GM23338 (cell line): Measurements from ENCODE around the gene RAD51B. TPM values are rescaled to one million over a fixed set of nuclear protein-coding genes. Genes with fewer than 3 reads are reported as not detected.

ENCODE experiments used
- ATAC-seq: fragments of 200-7000 bp; cut with Tn5 transposase; 3 replicates; pipeline ENCODE4 v1.9.1; 2020
- DNase-seq: peaks from one replicate; pipeline ENCODE4 v3.0.0-alpha.2; 2015; ENCODE audit warnings: low spot score
- H2AFZ ChIP-seq: fragments of 200-600 bp; sonication (generic); 2 replicates; pipeline ENCODE4 v1.8.0; 2016; ENCODE audit warnings: antibody characterized with exemption, mild to moderate bottlenecking, moderate library complexity
- H3F3A ChIP-seq: fragments of 200-600 bp; sonication (generic); replicated peaks from 2 replicates; pipeline ENCODE4 v1.8.0; 2017; ENCODE audit warnings: antibody characterized with exemption, mixed run types, low read depth
- H3K27ac ChIP-seq: fragments of 200-600 bp; sonication (generic); 2 replicates; pipeline ENCODE4 v1.6.1; 2016; ENCODE audit warnings: low read depth
- H3K27me3 ChIP-seq: fragments of 200-600 bp; sonication (generic); 2 replicates; pipeline ENCODE4 v1.8.0; 2016; ENCODE audit warnings: mild to moderate bottlenecking, mixed run types, moderate library complexity; ENCODE audit not compliant: insufficient read depth
- H3K36me3 ChIP-seq: fragments of 200-600 bp; sonication (generic); 2 replicates; pipeline ENCODE4 v1.8.0; 2016; ENCODE audit warnings: mild to moderate bottlenecking; ENCODE audit not compliant: insufficient read depth
- H3K4me1 ChIP-seq: fragments of 200-600 bp; sonication (generic); 2 replicates; pipeline ENCODE4 v1.8.0; 2016; ENCODE audit warnings: mild to moderate bottlenecking, moderate library complexity; ENCODE audit not compliant: insufficient read depth
- H3K4me2 ChIP-seq: fragments of 200-600 bp; sonication (generic); 2 replicates; pipeline ENCODE4 v1.7.1; 2017; ENCODE audit warnings: mixed run types
- H3K4me3 ChIP-seq: fragments of 200-600 bp; sonication (generic); 2 replicates; pipeline ENCODE4 v1.6.1; 2016; ENCODE audit warnings: mixed run types
- H3K79me2 ChIP-seq: fragments of 200-600 bp; sonication (generic); replicated peaks from 2 replicates; pipeline ENCODE4 v1.8.0; 2017; ENCODE audit warnings: mild to moderate bottlenecking; ENCODE audit not compliant: insufficient read depth
- H3K9me2 ChIP-seq: fragments of 200-600 bp; sonication (generic); 2 replicates; pipeline ENCODE4 v1.8.0; 2017; ENCODE audit not compliant: insufficient read depth
- H4K20me1 ChIP-seq: fragments of 200-600 bp; sonication (generic); replicated peaks from 2 replicates; pipeline ENCODE4 v1.8.0; 2017; ENCODE audit warnings: mild to moderate bottlenecking; ENCODE audit not compliant: insufficient read depth
- H3K27ac Mint-ChIP-seq: 2 replicates; pipeline ENCODE4 v1.8.0; 2020; ENCODE audit warnings: inconsistent platforms, mild to moderate bottlenecking, moderate library complexity, mixed read lengths
- H3K27me3 Mint-ChIP-seq: 3 replicates; pipeline ENCODE4 v1.8.0; 2022; ENCODE audit warnings: low read depth, mild to moderate bottlenecking, moderate library complexity, mixed read lengths, inconsistent platforms; ENCODE audit not compliant: insufficient read depth, poor library complexity
- H3K36me3 Mint-ChIP-seq: 3 replicates; pipeline ENCODE4 v1.8.0; 2021; ENCODE audit warnings: low read depth, mild to moderate bottlenecking, inconsistent platforms, moderate library complexity, mixed read lengths
- H3K4me1 Mint-ChIP-seq: 3 replicates; pipeline ENCODE4 v1.8.0; 2020; ENCODE audit warnings: mild to moderate bottlenecking, inconsistent platforms, mixed read lengths
- H3K4me3 Mint-ChIP-seq: 3 replicates; pipeline ENCODE4 v1.8.0; 2021; ENCODE audit warnings: moderate library complexity, mild to moderate bottlenecking, inconsistent platforms, mixed read lengths
- H3K9me3 Mint-ChIP-seq: 3 replicates; pipeline ENCODE4 v1.8.0; 2020; ENCODE audit warnings: moderate library complexity, mild to moderate bottlenecking, inconsistent platforms, mixed read lengths
- CREB1 ChIP-seq: fragments of 250-450 bp; sonication (Bioruptor Pico); IDR thresholded peaks from 2 replicates; pipeline ENCODE4 v1.5.0; 2020; ENCODE audit warnings: low read depth, mild to moderate bottlenecking, moderate library complexity
- EZH2 ChIP-seq: fragments of 200-600 bp; sonication (generic); IDR thresholded peaks from one replicate; pipeline ENCODE4 v1.8.0; 2017; ENCODE audit warnings: antibody characterized with exemption, mild to moderate bottlenecking, low read depth; ENCODE audit not compliant: unreplicated experiment
- EZH2phosphoT487 ChIP-seq: fragments of 200-600 bp; sonication (generic); IDR thresholded peaks from one replicate; pipeline ENCODE4 v1.8.1; 2018; ENCODE audit warnings: antibody characterized with exemption; ENCODE audit not compliant: unreplicated experiment
- JUNB ChIP-seq: IDR thresholded peaks from one replicate; pipeline ENCODE4 v1.6.1; 2016; ENCODE audit warnings: antibody characterized with exemption; ENCODE audit not compliant: unreplicated experiment
- NANOG ChIP-seq: IDR thresholded peaks from 2 replicates; pipeline ENCODE4 v1.6.1; 2016; ENCODE audit warnings: antibody characterized with exemption, borderline replicate concordance
- POLR2AphosphoS5 ChIP-seq: IDR thresholded peaks from 2 replicates; pipeline ENCODE4 v1.6.1; 2016; ENCODE audit warnings: antibody characterized with exemption, low read depth
- STAT1 ChIP-seq: IDR thresholded peaks from one replicate; pipeline ENCODE4 v1.6.1; 2016; ENCODE audit warnings: antibody characterized with exemption; ENCODE audit not compliant: unreplicated experiment
- ZNF331 ChIP-seq: fragments of 250-450 bp; sonication (Bioruptor Pico); IDR thresholded peaks from 2 replicates; pipeline ENCODE4 v1.5.0; 2020; ENCODE audit warnings: low read depth, mild to moderate bottlenecking, moderate library complexity
- polyA plus RNA-seq: library from polyadenylated mRNA; unstranded; fragments of >200 nt; fragmentation: Nextera tagmentation; extraction: Ambion mirVana; gene quantifications from 2 replicates; pipeline ENCODE4 v1.2.1, GENCODE V29; 2016
- total RNA-seq: library from RNA; depleted of rRNA; stranded (reverse); fragments of >200 nt; shearing (Covaris generic); gene quantifications from 2 replicates; pipeline ENCODE4 v1.2.3, GENCODE V29; 2014
- TF ChIP-seq, protein P1 (sequence below): IDR thresholded peaks from 2 replicates; pipeline ENCODE4 v1.6.1; 2016; ENCODE audit warnings: antibody characterized with exemption
- TF ChIP-seq, protein P2 (sequence below): fragments of 250-450 bp; sonication (Bioruptor Pico); IDR thresholded peaks from 2 replicates; pipeline ENCODE4 v1.5.0; 2020; ENCODE audit warnings: mild to moderate bottlenecking, moderate library complexity
- TF ChIP-seq, protein P3 (sequence below): IDR thresholded peaks from one replicate; pipeline ENCODE4 v1.6.1; 2018; ENCODE audit warnings: antibody characterized with exemption; ENCODE audit not compliant: unreplicated experiment

Gene RAD51B
- total and polyA plus RNA-seq, 2 experiments from 2014 or later, result 15.7 to 29.1 TPM

DNA sequence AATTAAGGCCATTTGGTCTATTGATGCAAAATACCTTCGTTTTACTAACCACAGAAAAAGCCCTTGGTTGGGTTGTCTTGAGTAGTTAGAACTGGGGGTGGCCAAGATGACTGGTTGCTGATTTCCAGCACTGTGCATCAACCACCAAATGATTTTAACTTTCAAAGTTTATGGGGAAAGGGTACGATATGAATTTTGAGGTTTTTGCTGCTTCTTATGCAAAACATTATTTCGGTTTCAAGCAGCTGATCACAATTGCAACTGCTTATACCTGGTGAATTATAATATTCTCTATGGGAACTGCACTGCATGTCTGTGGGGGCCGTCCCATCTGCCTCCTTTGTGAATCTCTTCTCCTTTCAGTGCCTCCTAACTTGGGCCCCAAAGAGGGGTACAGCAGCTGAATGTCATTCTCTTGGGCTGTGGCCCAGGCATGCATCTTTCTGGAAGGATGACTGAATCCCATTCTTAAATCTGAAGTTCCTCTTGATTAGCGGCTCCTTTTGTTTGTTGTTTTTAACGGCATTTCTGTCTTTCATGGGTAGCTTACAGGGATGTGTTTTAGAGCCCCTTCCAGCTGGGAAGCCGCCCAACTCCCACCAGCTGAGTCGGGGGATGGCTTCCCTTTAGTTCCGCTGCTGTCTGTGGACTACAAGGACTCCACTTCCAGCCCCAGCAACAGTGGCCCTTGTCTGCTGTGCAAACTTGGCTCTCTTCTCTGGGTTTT lies 493.5 kb downstream of the RAD51B start:
- Mint-ChIP-seq H3K36me3 (no peaks in the 10 kb centered on the region), H3K4me1 (peaks cover 19% of the 10 kb centered on the region), H3K27ac (no peak overlapping the region), H3K4me3 (no peak overlapping the region), H3K27me3 (no peaks in the 10 kb centered on the region), H3K9me3 (no peaks in the 10 kb centered on the region)
- no peaks in the 10 kb centered on the region for H3F3A ChIP-seq
- H3K4me1 ChIP-seq, result peaks cover 12% of the 10 kb centered on the region; the same call in 1 of the 2 replicates
- no peak for TF ChIP-seq EZH2phosphoT487
- H3K4me3 ChIP-seq, result no peak overlapping the region
- H3K79me2 ChIP-seq, result no peaks in the 10 kb centered on the region
- no peaks in the 10 kb centered on the region for H4K20me1 ChIP-seq
- H3K36me3 ChIP-seq, result no peaks in the 10 kb centered on the region
- no peak overlapping the region for H3K27ac ChIP-seq
- no peak for DNase-seq
- H2AFZ ChIP-seq, result peak overlapping the region; percentile 61
- no peak; the same call in 2 of the 3 replicates for ATAC-seq
- H3K9me2 ChIP-seq, result peaks cover 7% of the 10 kb centered on the region
- H3K4me2 ChIP-seq, result peak overlapping the region; percentile 42; the same call in 1 of the 2 replicates
- no peaks in the 10 kb centered on the region for H3K27me3 ChIP-seq

DNA sequence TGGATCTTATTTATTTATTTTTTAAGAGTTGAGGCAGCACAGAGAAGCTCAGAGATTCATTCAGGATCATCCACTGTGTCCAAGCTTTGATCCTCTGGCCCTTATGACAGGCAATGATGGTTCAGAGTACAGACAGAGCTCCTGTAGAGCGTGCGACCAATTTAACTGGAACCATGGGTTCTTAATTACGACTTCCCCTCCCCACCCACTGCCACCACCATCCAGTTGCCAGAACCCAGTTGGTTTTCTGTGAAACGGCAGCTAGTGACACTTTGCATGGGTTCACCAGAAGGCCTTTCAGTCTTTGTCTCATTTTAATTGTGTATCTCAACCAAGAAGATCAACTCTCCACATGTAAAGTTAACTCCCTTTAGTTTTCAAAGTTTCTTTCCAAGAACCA lies 495.1 kb downstream of the RAD51B start:
- H3K4me3 Mint-ChIP-seq, result no peak overlapping the region
- H3F3A ChIP-seq, result no peaks in the 10 kb centered on the region
- H3K4me1 ChIP-seq, result peaks cover 12% of the 10 kb centered on the region; the same call in 1 of the 2 replicates
- no peaks in the 10 kb centered on the region for H3K36me3 ChIP-seq
- H3K4me3 ChIP-seq, result no peak overlapping the region
- H3K27me3 Mint-ChIP-seq, result no peaks in the 10 kb centered on the region
- H3K4me2 ChIP-seq, result no peak overlapping the region
- peaks cover 7% of the 10 kb centered on the region for H3K9me2 ChIP-seq
- no peak for DNase-seq
- H4K20me1 ChIP-seq, result no peaks in the 10 kb centered on the region
- no peaks in the 10 kb centered on the region for H3K27me3 ChIP-seq
- no peaks in the 10 kb centered on the region for H3K79me2 ChIP-seq
- no peaks in the 10 kb centered on the region for H3K9me3 Mint-ChIP-seq
- H3K27ac Mint-ChIP-seq, result no peak overlapping the region
- no peak for ATAC-seq
- no peak overlapping the region for H3K27ac ChIP-seq
- H3K36me3 Mint-ChIP-seq, result no peaks in the 10 kb centered on the region
- H2AFZ ChIP-seq, result no peak overlapping the region
- peaks cover 28% of the 10 kb centered on the region for H3K4me1 Mint-ChIP-seq
- TF ChIP-seq EZH2 (no peak), STAT1 (no peak), ZNF331 (CRISPR knock-in tag) (no peak), CREB1 (CRISPR knock-in tag) (no peak), POLR2AphosphoS5 (no peak), EZH2phosphoT487 (no peak), NANOG (no peak), JUNB (no peak)
- TF ChIP-seq, protein P1, sequence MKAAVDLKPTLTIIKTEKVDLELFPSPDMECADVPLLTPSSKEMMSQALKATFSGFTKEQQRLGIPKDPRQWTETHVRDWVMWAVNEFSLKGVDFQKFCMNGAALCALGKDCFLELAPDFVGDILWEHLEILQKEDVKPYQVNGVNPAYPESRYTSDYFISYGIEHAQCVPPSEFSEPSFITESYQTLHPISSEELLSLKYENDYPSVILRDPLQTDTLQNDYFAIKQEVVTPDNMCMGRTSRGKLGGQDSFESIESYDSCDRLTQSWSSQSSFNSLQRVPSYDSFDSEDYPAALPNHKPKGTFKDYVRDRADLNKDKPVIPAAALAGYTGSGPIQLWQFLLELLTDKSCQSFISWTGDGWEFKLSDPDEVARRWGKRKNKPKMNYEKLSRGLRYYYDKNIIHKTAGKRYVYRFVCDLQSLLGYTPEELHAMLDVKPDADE, result no peak
- TF ChIP-seq, protein P2, sequence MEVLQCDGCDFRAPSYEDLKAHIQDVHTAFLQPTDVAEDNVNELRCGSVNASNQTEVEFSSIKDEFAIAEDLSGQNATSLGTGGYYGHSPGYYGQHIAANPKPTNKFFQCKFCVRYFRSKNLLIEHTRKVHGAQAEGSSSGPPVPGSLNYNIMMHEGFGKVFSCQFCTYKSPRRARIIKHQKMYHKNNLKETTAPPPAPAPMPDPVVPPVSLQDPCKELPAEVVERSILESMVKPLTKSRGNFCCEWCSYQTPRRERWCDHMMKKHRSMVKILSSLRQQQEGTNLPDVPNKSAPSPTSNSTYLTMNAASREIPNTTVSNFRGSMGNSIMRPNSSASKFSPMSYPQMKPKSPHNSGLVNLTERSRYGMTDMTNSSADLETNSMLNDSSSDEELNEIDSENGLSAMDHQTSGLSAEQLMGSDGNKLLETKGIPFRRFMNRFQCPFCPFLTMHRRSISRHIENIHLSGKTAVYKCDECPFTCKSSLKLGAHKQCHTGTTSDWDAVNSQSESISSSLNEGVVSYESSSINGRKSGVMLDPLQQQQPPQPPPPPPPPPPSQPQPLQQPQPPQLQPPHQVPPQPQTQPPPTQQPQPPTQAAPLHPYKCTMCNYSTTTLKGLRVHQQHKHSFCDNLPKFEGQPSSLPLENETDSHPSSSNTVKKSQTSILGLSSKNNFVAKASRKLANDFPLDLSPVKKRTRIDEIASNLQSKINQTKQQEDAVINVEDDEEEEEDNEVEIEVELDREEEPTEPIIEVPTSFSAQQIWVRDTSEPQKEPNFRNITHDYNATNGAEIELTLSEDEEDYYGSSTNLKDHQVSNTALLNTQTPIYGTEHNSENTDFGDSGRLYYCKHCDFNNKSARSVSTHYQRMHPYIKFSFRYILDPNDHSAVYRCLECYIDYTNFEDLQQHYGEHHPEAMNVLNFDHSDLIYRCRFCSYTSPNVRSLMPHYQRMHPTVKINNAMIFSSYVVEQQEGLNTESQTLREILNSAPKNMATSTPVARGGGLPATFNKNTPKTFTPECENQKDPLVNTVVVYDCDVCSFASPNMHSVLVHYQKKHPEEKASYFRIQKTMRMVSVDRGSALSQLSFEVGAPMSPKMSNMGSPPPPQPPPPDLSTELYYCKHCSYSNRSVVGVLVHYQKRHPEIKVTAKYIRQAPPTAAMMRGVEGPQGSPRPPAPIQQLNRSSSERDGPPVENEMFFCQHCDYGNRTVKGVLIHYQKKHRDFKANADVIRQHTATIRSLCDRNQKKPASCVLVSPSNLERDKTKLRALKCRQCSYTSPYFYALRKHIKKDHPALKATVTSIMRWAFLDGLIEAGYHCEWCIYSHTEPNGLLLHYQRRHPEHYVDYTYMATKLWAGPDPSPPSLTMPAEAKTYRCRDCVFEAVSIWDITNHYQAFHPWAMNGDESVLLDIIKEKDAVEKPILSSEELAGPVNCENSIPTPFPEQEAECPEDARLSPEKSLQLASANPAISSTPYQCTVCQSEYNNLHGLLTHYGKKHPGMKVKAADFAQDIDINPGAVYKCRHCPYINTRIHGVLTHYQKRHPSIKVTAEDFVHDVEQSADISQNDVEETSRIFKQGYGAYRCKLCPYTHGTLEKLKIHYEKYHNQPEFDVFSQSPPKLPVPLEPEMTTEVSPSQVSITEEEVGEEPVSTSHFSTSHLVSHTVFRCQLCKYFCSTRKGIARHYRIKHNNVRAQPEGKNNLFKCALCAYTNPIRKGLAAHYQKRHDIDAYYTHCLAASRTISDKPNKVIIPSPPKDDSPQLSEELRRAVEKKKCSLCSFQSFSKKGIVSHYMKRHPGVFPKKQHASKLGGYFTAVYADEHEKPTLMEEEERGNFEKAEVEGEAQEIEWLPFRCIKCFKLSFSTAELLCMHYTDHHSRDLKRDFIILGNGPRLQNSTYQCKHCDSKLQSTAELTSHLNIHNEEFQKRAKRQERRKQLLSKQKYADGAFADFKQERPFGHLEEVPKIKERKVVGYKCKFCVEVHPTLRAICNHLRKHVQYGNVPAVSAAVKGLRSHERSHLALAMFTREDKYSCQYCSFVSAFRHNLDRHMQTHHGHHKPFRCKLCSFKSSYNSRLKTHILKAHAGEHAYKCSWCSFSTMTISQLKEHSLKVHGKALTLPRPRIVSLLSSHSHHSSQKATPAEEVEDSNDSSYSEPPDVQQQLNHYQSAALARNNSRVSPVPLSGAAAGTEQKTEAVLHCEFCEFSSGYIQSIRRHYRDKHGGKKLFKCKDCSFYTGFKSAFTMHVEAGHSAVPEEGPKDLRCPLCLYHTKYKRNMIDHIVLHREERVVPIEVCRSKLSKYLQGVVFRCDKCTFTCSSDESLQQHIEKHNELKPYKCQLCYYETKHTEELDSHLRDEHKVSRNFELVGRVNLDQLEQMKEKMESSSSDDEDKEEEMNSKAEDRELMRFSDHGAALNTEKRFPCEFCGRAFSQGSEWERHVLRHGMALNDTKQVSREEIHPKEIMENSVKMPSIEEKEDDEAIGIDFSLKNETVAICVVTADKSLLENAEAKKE (CRISPR knock-in tag), result no peak
- TF ChIP-seq, protein P3, sequence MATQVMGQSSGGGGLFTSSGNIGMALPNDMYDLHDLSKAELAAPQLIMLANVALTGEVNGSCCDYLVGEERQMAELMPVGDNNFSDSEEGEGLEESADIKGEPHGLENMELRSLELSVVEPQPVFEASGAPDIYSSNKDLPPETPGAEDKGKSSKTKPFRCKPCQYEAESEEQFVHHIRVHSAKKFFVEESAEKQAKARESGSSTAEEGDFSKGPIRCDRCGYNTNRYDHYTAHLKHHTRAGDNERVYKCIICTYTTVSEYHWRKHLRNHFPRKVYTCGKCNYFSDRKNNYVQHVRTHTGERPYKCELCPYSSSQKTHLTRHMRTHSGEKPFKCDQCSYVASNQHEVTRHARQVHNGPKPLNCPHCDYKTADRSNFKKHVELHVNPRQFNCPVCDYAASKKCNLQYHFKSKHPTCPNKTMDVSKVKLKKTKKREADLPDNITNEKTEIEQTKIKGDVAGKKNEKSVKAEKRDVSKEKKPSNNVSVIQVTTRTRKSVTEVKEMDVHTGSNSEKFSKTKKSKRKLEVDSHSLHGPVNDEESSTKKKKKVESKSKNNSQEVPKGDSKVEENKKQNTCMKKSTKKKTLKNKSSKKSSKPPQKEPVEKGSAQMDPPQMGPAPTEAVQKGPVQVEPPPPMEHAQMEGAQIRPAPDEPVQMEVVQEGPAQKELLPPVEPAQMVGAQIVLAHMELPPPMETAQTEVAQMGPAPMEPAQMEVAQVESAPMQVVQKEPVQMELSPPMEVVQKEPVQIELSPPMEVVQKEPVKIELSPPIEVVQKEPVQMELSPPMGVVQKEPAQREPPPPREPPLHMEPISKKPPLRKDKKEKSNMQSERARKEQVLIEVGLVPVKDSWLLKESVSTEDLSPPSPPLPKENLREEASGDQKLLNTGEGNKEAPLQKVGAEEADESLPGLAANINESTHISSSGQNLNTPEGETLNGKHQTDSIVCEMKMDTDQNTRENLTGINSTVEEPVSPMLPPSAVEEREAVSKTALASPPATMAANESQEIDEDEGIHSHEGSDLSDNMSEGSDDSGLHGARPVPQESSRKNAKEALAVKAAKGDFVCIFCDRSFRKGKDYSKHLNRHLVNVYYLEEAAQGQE, result no peak
